Measurements from ENCODE around the gene SAMD4B. TPM values are rescaled to one million over a fixed set of nuclear protein-coding genes. Genes with fewer than 3 reads are reported as not detected.

Gene SAMD4B
- total RNA-seq, 1 experiment from 2014 or later = 164 TPM

DNA sequence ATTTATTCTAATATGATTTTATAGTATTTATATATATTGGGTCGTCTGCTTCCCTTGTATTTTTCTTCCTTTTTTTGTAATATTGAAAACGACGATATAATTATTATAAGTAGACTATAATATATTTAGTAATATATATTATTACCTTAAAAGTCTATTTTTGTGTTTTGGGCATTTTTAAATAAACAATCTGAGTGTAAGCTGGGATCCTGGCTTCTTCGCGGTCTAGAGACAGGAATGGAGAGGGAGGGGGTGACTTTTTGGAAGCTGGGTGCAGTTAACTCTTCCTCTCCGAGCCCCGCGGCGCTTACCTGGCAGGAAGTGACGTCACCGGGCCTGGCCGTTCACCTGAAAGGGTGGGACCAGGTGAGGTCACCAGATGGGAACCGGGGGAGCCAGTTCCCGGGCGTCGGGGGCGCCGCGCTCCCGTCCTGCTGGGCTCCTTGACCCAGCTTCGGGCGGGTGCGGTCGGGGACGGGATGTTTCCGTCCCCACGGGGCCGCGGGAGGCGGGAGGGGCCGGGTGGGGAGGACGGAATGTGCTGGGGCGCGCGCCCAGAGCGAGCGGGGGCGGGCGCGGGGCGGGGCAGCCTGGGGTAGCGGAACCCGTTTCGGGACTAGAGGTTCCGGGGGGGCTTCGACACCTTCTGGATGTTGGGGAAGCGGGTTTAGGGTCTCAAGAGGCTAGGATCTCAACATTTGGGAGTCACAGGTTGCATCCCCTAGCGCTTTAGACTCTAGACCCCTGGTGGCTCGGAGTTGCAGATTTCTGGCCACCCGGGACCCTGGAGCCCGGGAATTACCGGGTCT, 67.2 kb downstream of the SAMD4B start (continued):
- TF ChIP-seq GABPB1 (CRISPR knock-in tag; IDR thresholded peaks at IDR 0.05) (0 out of 2 replicates have a peak, but pooled peaks have one; percentile 48), RELA (CRISPR knock-in tag; IDR thresholded peaks at IDR 0.05; ENCODE audit: borderline replicate concordance) (no peak), MYBL2 (CRISPR knock-in tag; IDR thresholded peaks at IDR 0.05) (no peak), ZNF671 (CRISPR knock-in tag; IDR thresholded peaks at IDR 0.05) (no peak), SP1 (CRISPR knock-in tag; conservative IDR thresholded peaks at IDR 0.05) (peak; percentile 70), PRRX2 (CRISPR knock-in tag; IDR thresholded peaks at IDR 0.05) (no peak), OVOL2 (CRISPR knock-in tag; IDR thresholded peaks at IDR 0.05; ENCODE audit: borderline replicate concordance) (no peak), GTF2I (CRISPR knock-in tag; conservative IDR thresholded peaks at IDR 0.05) (no peak), ETV6 (CRISPR knock-in tag; IDR thresholded peaks at IDR 0.05) (no peak), TP53 (CRISPR knock-in tag; IDR thresholded peaks at IDR 0.05) (no peak), ELF4 (CRISPR knock-in tag; IDR thresholded peaks at IDR 0.05; ENCODE audit: low read depth) (no peak), ZNF423 (CRISPR knock-in tag; IDR thresholded peaks at IDR 0.05) (no peak), NFATC4 (CRISPR knock-in tag; IDR thresholded peaks at IDR 0.05) (no peak), NFYB (CRISPR knock-in tag; conservative IDR thresholded peaks at IDR 0.05; ENCODE audit: low read depth) (no peak), CBFB (CRISPR knock-in tag; IDR thresholded peaks at IDR 0.05; ENCODE audit: low read depth) (no peak)
- TF ChIP-seq, protein P1, sequence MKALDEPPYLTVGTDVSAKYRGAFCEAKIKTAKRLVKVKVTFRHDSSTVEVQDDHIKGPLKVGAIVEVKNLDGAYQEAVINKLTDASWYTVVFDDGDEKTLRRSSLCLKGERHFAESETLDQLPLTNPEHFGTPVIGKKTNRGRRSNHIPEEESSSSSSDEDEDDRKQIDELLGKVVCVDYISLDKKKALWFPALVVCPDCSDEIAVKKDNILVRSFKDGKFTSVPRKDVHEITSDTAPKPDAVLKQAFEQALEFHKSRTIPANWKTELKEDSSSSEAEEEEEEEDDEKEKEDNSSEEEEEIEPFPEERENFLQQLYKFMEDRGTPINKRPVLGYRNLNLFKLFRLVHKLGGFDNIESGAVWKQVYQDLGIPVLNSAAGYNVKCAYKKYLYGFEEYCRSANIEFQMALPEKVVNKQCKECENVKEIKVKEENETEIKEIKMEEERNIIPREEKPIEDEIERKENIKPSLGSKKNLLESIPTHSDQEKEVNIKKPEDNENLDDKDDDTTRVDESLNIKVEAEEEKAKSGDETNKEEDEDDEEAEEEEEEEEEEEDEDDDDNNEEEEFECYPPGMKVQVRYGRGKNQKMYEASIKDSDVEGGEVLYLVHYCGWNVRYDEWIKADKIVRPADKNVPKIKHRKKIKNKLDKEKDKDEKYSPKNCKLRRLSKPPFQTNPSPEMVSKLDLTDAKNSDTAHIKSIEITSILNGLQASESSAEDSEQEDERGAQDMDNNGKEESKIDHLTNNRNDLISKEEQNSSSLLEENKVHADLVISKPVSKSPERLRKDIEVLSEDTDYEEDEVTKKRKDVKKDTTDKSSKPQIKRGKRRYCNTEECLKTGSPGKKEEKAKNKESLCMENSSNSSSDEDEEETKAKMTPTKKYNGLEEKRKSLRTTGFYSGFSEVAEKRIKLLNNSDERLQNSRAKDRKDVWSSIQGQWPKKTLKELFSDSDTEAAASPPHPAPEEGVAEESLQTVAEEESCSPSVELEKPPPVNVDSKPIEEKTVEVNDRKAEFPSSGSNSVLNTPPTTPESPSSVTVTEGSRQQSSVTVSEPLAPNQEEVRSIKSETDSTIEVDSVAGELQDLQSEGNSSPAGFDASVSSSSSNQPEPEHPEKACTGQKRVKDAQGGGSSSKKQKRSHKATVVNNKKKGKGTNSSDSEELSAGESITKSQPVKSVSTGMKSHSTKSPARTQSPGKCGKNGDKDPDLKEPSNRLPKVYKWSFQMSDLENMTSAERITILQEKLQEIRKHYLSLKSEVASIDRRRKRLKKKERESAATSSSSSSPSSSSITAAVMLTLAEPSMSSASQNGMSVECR (CRISPR knock-in tag; IDR thresholded peaks at IDR 0.05; ENCODE audit: borderline replicate concordance) = 0 out of 2 replicates have a peak, but pooled peaks have one; percentile 24
- TF ChIP-seq, protein P2, sequence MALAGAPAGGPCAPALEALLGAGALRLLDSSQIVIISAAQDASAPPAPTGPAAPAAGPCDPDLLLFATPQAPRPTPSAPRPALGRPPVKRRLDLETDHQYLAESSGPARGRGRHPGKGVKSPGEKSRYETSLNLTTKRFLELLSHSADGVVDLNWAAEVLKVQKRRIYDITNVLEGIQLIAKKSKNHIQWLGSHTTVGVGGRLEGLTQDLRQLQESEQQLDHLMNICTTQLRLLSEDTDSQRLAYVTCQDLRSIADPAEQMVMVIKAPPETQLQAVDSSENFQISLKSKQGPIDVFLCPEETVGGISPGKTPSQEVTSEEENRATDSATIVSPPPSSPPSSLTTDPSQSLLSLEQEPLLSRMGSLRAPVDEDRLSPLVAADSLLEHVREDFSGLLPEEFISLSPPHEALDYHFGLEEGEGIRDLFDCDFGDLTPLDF (CRISPR knock-in tag; IDR thresholded peaks at IDR 0.05) = no peak
- TF ChIP-seq, protein P3, sequence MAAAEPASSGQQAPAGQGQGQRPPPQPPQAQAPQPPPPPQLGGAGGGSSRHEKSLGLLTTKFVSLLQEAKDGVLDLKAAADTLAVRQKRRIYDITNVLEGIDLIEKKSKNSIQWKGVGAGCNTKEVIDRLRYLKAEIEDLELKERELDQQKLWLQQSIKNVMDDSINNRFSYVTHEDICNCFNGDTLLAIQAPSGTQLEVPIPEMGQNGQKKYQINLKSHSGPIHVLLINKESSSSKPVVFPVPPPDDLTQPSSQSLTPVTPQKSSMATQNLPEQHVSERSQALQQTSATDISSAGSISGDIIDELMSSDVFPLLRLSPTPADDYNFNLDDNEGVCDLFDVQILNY (CRISPR knock-in tag; IDR thresholded peaks at IDR 0.05) = no peak
- TF ChIP-seq, protein P4, sequence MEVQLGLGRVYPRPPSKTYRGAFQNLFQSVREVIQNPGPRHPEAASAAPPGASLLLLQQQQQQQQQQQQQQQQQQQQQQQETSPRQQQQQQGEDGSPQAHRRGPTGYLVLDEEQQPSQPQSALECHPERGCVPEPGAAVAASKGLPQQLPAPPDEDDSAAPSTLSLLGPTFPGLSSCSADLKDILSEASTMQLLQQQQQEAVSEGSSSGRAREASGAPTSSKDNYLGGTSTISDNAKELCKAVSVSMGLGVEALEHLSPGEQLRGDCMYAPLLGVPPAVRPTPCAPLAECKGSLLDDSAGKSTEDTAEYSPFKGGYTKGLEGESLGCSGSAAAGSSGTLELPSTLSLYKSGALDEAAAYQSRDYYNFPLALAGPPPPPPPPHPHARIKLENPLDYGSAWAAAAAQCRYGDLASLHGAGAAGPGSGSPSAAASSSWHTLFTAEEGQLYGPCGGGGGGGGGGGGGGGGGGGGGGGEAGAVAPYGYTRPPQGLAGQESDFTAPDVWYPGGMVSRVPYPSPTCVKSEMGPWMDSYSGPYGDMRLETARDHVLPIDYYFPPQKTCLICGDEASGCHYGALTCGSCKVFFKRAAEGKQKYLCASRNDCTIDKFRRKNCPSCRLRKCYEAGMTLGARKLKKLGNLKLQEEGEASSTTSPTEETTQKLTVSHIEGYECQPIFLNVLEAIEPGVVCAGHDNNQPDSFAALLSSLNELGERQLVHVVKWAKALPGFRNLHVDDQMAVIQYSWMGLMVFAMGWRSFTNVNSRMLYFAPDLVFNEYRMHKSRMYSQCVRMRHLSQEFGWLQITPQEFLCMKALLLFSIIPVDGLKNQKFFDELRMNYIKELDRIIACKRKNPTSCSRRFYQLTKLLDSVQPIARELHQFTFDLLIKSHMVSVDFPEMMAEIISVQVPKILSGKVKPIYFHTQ (CRISPR knock-in tag; IDR thresholded peaks at IDR 0.05) = no peak

Measured in WTC11 (cell line).